Stimulated activated CD8-positive, alpha-beta memory T cell treated with anti-CD3 and anti-CD28 coated beads, Interleukin-2, amount 100 ng/mL, for 1 hour (primary cell): ENCODE measurements around the gene MYRIP.
"Not testable (repeated sequence)": the region's sequence is repeated elsewhere in the genome, so short reads cannot be mapped to it uniquely, and the experiment has no call there.

ENCODE experiments used
- DNase-seq, 2 donors: peaks; one replicate each; pipeline ENCODE4 v3.0.0-alpha.2; 2020; ENCODE audit warnings: low read depth in 2 of 2

Gene MYRIP

DNA sequence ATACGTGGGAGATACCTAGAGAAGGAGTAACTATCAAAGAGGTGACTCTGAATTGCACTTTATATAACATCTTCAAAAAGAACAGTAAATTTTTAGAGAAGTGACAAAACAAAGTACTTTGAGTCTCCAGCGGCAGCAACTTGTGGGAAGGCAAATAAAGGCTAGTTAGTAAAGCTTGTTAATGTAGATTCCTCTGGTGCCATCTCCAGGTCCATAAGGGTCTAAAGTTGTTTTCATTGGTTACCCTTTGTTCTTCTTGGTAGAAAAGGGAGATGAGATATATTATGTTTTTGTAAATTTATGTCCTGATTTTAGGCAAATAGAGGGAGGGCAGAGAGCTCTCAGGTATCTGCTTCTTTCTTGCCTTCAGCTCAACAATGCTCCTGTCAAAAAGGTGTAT, 161.6 kb downstream of the MYRIP start:
- no peak for DNase-seq

DNA sequence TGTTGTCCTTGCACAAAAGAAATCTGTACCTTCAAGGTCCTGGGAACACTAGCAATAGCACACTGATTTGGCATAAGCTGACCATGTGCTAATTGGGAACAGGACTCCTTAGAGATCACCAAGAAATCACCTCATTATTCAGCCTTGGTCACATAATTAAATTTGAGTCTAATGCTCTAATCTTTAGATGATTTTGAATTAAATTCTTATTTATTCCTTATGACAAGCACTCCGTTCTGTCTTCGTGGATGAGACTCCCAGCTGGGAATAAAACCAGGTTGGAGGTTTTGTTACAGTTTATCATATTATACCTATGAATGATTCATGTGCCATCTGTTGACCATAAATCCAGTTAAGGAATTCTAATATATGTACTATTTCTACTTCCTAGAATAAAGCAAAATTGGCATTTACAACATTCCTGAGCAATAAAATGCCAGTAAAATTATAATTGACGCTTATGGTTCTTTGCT, 162.2 kb downstream of the MYRIP start:
- DNase-seq: no peak

DNA sequence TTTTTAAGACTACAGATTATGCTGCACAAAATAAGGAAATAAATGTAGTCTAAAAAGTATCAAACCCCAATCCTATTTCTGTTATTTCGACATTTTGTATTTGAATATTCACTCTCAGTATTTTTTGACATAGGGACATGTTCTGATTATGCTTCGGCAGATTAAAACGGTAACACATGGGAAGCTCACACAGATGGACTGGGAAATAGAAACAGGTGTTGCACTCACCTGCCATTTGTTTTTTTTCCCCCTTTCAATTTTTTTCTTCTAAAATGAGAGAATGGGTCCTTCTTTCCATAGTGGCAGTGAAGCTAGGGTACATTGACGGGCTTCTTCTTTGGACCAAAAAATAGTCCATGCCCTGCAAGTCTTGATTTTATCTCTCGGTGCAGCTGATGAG, 163.1 kb downstream of the MYRIP start:
- DNase-seq: no peak

DNA sequence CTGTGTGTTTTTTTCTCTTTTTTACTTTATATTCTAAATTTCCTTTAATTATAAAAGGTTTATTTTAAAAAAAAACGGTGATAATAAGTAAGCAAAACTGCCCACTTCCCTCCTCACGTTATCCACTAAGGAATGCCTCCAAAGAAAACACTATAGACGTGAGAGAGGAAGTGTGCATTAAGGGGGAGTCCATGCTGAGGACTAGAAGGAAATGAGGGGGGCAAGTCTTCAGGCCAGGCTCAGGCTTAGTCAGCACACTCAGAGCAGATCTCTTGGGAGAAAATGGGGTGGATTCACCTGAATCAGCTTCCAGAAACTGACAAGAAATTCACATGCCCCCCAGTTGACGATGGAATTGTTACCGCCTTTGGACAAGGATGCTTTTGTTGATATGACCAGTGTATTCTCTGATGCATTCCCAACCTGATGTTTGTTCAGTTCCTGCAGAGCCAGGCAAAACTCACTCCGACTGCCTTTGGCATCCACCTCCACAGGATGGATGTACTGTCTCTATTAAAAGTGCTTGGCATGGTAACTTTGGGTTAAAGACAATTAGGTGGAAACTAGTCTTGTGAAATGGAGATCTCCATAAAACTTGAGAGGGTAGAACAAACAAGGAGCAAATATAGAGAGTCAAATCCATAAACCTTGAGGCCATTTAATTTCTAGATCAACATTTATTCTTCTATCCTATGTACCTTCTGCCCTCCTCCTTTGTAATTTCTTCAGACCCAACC, 167.8 kb downstream of the MYRIP start:
- DNase-seq: no peak

DNA sequence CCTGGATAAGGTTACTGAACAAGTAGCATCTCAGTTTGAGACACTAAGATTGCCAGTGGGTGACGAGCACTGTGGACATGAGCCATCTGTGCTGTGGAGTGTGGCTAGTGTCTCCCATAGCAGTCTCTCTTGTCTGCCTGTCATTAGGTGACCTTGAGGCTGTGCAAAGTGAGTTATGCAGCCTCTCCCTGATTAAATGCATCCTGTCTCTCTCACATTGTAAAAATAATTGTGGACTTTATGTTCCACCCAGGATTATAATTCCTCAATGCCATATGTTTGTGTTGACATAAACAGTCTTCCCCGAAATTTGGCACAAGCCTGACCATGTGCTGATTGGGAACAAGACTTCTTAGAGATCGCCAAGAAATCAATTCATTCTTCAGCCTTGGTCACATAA, 168.9 kb downstream of the MYRIP start:
- no peak for DNase-seq

DNA sequence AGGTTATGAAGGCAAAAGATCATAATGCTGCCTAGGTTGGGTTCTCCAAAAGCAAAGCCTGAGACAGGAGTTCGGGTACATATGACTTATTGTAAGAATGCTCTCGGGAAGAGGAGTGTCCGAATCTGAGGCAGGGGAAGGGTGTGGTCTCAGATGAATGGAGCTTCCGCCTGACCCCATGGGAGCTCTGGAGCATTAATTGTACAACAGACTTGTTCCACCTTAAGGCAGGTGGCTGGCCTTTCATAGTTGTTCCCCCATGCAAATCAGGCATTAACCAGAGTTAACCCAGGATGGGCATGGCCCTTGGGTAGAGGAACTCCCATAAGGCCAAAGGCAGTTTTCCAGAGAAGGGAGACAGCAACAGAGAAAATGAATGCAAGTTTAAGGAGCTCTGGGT, 170.6 kb downstream of the MYRIP start:
- DNase-seq: no peak

DNA sequence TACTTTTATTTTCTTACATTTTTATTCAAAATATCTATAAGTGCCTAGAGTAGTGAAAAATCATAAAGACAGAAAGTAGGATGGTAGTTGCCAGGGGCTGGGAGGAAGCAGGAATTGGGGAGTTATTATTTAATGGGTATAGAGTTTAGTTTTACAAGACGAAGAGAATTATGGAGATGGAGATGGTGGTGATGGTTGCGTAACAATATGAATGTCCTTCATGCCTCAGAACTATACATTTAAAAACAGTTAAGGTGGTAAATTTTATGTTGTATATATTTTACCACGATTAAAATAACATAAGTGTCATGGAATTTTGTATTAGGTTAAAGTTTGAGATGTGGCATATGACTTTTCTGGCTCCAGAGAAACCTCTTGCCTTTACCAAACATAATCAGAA, 171.4 kb downstream of the MYRIP start:
- DNase-seq: no peak

DNA sequence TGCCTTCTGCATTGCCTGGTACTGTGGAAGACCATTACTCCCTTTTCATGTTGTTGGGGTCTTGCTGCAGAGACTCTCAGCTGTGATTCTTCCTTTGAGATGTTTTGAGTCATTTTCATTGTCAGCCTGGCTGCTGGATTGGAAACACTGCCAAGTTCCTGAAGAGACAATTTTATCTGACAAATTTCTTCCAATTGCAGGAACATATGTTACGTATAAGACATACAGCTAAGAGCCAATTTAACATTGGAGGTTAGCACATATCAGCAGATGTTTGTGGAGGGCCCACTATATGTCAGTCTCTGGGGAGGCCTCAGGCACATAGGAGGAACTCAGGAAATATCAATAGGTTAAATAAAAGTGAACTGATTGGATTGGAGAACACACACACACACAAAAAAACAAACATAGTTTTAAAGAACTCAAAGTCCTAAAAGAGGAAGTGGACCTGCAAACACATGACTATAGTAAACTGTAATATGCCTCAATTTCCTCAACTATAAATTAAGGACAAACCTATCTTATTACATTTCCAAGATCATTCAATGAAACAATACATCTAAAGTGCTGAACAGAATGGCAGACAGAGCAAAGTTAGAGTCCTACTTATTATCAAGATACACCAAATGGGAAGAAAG, 172.3 kb downstream of the MYRIP start:
- no peak for DNase-seq

DNA sequence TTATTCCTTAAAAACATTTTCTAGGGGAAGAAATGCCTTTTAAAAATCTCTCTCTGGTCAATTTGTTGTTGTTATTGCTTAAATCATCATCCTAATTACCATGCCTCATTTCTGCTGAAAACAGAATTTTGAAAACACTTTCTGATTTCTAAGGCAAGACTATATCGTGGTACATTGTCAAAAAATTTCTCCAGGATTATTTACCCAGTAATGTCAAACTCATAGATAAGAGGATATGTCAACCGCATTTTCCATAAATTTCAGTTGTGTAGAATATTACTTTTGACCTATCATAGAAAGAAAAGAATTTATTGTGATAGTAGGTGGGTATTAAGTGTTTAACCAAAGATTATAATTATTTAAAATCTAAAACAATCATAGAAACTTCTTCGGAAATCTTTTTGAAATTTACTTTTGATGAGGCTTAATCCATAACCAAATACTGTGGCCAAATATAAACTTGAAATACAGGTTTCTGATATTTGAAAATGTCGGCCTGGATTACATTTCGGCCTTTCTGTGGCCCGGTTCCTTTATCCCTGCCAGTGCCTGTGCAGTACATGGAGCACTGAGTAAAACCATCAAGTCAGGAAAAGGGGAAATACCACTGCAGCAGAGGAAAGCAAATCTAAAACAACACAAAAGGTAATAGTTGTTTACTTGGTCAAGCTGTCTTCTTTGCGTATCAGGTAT, 173.4 kb downstream of the MYRIP start:
- no peak for DNase-seq

DNA sequence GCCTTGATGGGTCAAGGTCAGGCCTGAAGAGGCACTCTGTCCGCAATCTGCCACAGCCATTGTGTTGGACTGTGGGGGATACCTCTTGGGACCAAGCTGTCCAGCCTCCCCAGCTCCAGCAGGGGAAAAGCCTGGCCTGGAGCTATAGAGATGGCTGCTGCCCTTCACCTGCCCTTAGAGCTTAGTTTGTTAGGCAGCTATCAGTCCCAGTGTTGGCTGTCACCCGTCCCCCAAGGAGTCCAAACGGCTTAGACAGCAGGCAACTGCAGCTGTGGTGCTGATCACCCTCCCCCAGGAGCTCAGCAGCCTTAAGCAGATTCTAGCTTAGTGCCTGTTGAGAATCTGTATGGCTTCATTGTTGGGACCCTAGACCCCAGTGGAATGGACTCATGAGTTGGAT, 180.3 kb downstream of the MYRIP start:
- DNase-seq: no peak

DNA sequence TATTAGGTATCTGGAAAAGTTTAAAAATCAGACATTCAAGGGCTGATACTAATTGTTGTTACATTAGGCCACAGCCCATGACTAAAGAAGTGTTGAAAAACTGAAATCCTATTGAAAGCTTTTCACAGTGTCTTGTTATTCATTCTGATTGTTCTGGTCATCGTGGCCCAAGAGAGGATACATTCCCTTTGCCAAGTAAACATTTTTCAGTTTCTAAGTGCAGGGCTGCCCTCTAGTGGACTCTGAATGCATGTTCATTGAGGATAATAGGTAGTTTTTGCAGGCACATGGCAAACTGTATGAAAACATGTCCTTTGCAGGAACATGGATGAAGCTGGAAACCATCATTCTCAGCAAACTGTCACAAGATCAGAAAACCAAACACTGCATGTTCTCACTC, 181.1 kb downstream of the MYRIP start:
- no peak for DNase-seq

DNA sequence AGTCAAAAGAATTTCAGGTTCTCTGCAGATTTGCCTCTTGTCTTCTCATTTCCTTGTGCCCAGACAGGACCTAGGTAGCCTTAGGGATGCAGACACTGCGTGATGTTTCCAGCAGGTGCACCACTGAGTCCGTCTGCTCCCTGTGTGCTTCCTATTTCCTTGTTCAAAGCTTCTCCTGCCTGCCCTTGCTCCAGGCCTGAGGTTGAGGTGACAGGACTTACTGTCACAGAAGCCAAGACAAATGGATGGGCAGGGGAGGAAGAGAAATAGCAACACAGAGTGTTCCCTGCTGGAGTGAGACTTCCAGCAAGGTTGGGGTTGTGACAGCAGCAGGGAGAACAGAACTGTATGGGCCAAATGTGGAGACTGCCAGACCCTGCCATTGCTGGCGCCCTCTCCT, 199.4 kb downstream of the MYRIP start:
- DNase-seq: no peak

DNA sequence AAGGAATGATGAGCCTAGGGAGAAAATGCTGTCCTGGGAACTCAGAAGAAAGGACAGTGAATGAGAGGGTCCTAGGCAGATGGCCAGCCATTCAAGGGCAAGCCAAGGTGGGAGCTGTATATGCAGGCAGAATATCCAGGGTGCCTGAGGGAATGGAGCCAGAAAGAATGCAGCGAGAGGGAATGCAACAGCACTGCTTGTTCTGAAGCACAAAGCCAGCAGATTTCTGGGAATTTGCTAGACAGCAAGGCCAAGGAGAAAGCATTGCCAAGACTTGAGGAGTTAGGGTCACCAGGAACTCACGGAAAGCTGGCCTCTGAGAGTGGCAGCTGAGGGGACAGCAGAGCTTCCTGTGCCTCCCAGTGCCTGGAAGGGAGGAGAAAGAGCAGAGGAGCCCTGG, 200.6 kb downstream of the MYRIP start:
- no peak for DNase-seq

DNA sequence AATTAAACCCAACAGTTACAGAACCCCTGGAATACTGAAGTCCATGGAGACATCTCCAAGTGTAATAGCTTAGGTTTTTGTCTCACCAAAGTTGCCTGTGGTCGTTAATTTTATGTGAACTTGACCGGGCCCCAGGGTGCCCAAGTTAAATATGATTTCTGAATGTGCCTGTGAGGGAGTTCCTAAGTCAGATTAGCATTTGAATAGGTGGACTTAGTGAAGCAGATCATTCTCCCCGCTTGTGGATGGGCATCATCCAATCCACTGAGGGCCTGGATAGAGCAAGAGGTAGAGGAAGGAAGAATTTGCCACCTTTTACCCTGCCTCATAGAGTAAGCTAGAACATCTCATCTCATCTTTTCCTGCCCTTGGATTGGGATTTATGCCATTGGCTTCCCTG, 203.0 kb downstream of the MYRIP start:
- no peak for DNase-seq

DNA sequence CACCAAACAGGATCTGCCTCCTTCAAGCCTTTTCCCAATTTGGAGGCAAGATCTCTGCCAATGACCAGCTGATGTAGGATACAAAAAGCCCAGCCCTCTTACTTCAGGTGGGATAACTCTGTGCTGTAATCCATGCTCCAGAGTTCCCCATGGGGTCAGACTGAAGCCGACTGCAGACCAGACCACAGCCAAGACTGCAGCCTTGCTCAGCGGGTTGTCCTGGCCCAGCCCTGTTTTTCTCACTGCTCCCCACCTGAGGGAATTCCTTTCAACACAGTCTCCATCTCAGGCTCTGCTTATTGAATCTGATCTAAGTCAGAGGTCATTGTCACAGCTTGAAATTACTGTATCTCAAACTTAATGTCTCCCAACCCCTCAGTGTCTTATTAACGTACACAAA, 207.0 kb downstream of the MYRIP start:
- no peak for DNase-seq

DNA sequence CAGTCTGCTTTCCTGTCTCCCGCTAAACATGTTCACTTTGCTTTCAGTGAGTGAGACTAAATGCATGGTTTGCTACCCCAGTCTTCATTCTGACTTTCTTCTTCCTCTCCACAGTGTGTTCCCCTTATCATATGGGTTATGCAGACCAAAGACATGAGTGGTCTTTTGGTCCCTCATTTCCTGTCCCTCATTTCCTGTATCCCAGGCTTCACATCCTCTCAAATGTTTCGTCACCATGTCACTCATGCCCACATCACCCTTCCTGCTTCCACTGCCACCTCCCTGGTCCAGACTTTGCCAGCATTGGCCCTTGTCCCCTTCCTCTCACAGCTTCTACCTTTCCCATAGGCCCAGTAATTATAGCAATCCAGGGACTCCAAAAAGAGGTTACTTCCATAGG, 209.0 kb downstream of the MYRIP start:
- DNase-seq: no peak

DNA sequence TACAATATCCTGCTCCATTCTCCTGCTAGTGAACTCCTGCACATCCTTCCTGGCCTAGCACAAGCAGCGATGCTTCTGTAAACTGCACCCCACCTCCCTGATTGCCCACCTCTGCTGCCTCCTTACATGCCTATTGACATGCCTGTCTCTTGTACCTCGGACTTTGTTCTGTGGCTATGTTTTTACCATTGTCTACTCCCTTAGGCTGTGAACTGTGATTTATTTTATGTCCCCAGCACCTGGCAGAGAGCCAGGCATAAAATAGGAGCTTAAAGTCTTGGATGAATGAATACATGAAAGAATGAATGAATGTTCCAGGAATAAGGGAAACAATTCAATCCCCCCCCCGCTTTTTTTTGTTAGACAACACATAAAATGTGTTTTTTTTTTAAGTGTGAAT, 210.0 kb downstream of the MYRIP start:
- no peak for DNase-seq

DNA sequence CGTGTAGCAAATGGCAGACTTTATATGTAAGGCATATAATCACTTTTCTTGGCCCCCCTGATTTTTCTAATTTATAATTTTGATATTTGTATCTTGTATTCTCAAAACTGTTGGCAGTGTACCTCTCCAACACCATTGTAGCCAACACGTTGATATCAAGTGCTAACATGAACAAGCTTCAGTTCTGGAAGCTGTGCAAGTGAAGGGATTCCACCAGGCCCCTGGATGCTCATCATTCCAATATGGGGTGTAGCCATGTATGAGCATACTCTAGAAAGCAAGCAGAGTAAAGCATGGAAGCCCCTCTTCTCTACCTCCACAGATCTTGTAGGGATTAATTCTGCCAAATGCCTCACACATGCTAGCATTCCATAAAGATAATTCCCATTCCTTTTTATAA, 211.3 kb downstream of the MYRIP start:
- DNase-seq: no peak

DNA sequence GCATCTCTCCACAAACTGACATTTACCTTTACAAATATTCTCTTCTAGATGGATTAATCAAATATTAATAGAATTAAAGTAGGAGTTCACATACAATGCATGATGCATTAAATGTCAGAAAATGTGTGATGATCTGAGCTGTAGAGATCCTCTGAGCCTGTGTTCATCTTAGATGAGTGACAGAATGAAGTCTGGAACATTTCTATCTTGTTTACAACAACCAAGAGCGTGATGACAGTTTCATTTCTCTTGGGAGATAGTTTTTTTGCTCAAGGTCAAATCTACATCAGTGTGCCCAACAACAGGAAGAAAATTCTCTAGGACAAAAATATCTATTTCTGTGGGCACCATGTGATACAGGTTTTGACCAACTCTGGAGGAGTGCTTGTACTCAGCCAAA, 211.9 kb downstream of the MYRIP start:
- no peak for DNase-seq

DNA sequence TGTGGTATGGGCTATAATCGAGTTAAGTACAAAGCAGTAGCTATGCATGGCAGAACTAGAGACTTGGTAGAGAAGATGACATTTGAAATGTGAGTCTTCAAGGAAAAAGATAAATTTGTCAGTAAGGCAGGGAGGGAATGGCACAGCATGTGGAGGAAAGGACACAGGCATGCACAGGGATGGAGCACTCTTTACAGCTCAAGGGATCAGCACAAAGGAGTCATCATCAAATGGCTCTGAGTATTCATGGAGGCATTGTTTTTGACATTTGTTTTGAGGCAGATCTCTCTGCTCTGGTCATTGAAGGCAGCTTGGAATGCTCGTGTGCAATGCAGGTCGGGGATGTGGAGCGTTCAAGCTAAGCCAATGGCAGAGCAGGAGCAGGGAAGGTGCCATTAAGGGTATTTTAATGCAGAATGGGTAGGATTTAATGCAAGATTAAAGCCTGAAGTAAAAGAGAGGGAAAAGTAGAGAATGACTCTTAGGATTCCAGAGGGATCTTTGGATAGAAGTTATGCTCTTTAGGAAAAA, 213.0 kb downstream of the MYRIP start:
- no peak for DNase-seq

DNA sequence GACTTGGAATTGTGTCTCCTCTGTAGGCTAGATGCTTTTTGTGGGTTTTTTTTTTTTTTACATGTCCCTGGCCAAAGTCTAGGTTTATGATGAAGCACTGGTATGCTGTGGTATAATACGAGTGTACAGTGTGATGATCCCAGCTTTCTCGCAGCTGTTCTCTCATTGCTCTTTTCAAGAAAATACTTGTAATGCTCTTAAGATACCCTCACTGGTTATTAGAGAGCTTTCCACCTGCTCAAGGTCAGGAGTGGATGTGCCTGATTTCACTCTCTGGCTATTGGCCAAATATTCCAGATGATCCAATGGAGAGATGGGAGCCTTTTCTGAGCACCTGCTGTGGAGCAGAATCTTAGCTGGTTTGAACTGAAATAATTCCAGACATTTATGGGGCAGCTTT, 215.1 kb downstream of the MYRIP start:
- DNase-seq: no peak

DNA sequence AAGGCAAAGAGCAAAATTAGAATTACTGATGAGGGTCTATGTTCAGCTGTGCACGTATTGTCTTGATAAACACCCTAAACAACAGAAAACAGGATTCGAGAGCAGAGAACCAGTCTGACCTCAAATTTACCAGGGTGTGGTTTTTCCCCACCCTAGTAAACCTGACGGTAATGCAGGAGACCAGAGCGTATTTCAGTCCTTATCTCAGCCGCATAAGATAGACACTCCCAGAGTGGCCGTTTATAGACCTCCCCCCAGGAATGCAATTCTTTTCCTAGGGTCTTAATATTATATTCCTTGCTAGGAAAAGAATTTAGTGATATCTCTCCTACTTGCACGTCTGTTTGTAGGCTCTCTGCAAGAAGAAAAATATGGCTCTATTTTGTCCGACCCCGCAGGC, 216.5 kb downstream of the MYRIP start:
- not testable (repeated sequence) for DNase-seq

DNA sequence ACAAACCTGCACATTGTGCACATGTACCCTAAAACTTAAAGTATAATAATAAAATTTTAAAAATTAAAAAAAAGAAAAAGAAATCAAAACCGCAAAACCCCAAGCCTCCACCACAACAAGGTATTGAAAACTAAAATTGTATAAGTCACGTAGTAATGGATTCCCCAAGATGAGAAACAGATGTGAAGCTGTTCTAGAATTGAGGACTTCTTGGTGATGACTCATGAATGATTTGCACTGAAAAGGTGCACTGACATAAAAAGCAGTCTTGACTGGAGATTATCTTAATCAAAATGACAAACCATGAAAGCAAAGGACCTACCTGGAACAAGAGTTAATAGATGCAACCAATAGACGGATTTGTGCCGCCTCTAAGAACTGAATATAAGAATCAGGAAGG, 225.8 kb downstream of the MYRIP start:
- no peak for DNase-seq
